Prostate gland (tissue), 2 donors: ENCODE measurements around the gene NMNAT2. TPM values are rescaled to one million over a fixed set of nuclear protein-coding genes. Genes with fewer than 3 reads are reported as not detected.

Source experiments
- DNase-seq: peaks from one replicate; pipeline ENCODE4 v3.0.0-alpha.2; 2019; ENCODE audit warnings: low spot score
- H3K27ac ChIP-seq, 2 donors: fragments of 200-600 bp; sonication (generic); 2 replicates each; pipeline ENCODE4 v1.5.1; 2017 to 2019
- H3K27me3 ChIP-seq: fragments of 200-600 bp; sonication (generic); replicated peaks from 2 replicates; pipeline ENCODE4 v1.5.1; 2019; ENCODE audit not compliant: insufficient read depth
- H3K36me3 ChIP-seq, 2 donors: fragments of 200-600 bp; sonication (generic); 1 replicate in 1 of 2; 2 replicates in 1 of 2; pipeline versions ENCODE4 v1.5.1 to v1.8.1; 2017 to 2019
- H3K4me1 ChIP-seq: fragments of 200-600 bp; sonication (generic); replicated peaks from 2 replicates; pipeline ENCODE4 v1.5.1; 2019
- H3K4me3 ChIP-seq, 2 donors: fragments of 200-600 bp; sonication (generic); 2 replicates each; pipeline ENCODE4 v1.5.1; 2017 to 2019
- H3K9me3 ChIP-seq: fragments of 200-600 bp; sonication (generic); 2 replicates; pipeline ENCODE4 v1.5.1; 2017
- POLR2A ChIP-seq: fragments of 450-650 bp; IDR thresholded peaks from one replicate; pipeline ENCODE4 v1.6.1; 2016; ENCODE audit warnings: antibody characterized with exemption, mild to moderate bottlenecking
- POLR2AphosphoS5 ChIP-seq: sonication (generic); formaldehyde crosslinking; IDR thresholded peaks from one replicate; pipeline ENCODE4 v1.6.1; 2017; ENCODE audit warnings: antibody characterized with exemption
- WGBS: methylation state at CpG from one replicate; pipeline ENCODE4 v1.1.5; 2018; 5-methylcytosine and 5-hydroxymethylcytosine counted together
- intact Hi-C: fragments of 100-400 bp; cut with DNase I; formaldehyde crosslinking; loops from one replicate; pipeline ENCODE4 v1.14.2; 2022
- total RNA-seq, 2 donors: library from RNA; depleted of rRNA; stranded (reverse); fragments of >200 nt; gene quantifications; one replicate each; pipeline ENCODE4 v1.1.0, GENCODE V29; 2016
- TF ChIP-seq, protein P1 (sequence below), 4 experiments: fragments of 200-600 bp in 2 of 4; fragments of 450-650 bp in 2 of 4; sonication (generic) in 2 of 4; IDR thresholded peaks; 1 replicate in 3 of 4; 2 replicates in 1 of 4; pipeline ENCODE4 v1.5.1; 2016 to 2019; ENCODE audit warnings: antibody characterized with exemption in 4 of 4, mild to moderate bottlenecking in 2 of 4, moderate library complexity in 2 of 4

Gene NMNAT2
- total RNA-seq: 10 to 100 TPM in 1 of 2 donors, under 1 TPM in 1; 0.27 to 41.0 TPM

- DNase-seq: no peak
- WGBS: 2% methylated on average over 44 of the region's 45 CpGs
- no peaks in the 10 kb centered on the region for H3K9me3 ChIP-seq
- H3K4me3 ChIP-seq: peak within 1 kb of the TSS in 1 of 2 donors; percentile 9
- H3K27ac ChIP-seq: no peak within 1 kb of the TSS
- H3K4me1 ChIP-seq: peaks cover 6% of the 10 kb centered on the region
- no peaks in the 10 kb centered on the region for H3K36me3 ChIP-seq
- TF ChIP-seq, protein P1, sequence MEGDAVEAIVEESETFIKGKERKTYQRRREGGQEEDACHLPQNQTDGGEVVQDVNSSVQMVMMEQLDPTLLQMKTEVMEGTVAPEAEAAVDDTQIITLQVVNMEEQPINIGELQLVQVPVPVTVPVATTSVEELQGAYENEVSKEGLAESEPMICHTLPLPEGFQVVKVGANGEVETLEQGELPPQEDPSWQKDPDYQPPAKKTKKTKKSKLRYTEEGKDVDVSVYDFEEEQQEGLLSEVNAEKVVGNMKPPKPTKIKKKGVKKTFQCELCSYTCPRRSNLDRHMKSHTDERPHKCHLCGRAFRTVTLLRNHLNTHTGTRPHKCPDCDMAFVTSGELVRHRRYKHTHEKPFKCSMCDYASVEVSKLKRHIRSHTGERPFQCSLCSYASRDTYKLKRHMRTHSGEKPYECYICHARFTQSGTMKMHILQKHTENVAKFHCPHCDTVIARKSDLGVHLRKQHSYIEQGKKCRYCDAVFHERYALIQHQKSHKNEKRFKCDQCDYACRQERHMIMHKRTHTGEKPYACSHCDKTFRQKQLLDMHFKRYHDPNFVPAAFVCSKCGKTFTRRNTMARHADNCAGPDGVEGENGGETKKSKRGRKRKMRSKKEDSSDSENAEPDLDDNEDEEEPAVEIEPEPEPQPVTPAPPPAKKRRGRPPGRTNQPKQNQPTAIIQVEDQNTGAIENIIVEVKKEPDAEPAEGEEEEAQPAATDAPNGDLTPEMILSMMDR (IDR thresholded peaks at IDR 0.05): no peak
- no peak for TF ChIP-seq POLR2A
- TF ChIP-seq POLR2AphosphoS5: no peak
- peaks cover 8% of the 10 kb centered on the region for H3K27me3 ChIP-seq
- intact Hi-C loops: no loop called here
Observed at GRCh38 chr1:183417772-183418491, at the start of gene NMNAT2. TSS of gene NMNAT2 (minus strand) at chr1:183418380. CDS start at chr1:183418267, 113 bp downstream.

GRCh38 chr1:183467687-183468086 is 49.5 kb upstream of the NMNAT2 start:
- TF ChIP-seq POLR2AphosphoS5: no peak
- no peak for TF ChIP-seq POLR2A
- TF ChIP-seq, protein P1 (IDR thresholded peaks at IDR 0.05): no peak
- Histone ChIP-seq H3K4me1 (no peaks in the 10 kb centered on the region), H3K9me3 (no peaks in the 10 kb centered on the region), H3K27ac (no peak overlapping the region), H3K27me3 (no peaks in the 10 kb centered on the region), H3K36me3 (no peaks in the 10 kb centered on the region), H3K4me3 (no peak overlapping the region)
- WGBS: 82% methylated on average over 1 of the region's 1 CpG
- no peak for DNase-seq
- intact Hi-C loops: no loop called here

GRCh38 chr1:183466781-183467180 is 48.6 kb upstream of the NMNAT2 start:
- Histone ChIP-seq H3K36me3 (no peaks in the 10 kb centered on the region), H3K4me1 (no peaks in the 10 kb centered on the region), H3K27ac (no peak overlapping the region), H3K27me3 (no peaks in the 10 kb centered on the region), H3K4me3 (no peak overlapping the region), H3K9me3 (no peaks in the 10 kb centered on the region)
- intact Hi-C loops: no loop called here
- 58% methylated on average over 2 of the region's 2 CpGs for WGBS
- TF ChIP-seq POLR2A (no peak), POLR2AphosphoS5 (no peak)
- TF ChIP-seq, protein P1 (IDR thresholded peaks at IDR 0.05): no peak
- no peak for DNase-seq

DNA sequence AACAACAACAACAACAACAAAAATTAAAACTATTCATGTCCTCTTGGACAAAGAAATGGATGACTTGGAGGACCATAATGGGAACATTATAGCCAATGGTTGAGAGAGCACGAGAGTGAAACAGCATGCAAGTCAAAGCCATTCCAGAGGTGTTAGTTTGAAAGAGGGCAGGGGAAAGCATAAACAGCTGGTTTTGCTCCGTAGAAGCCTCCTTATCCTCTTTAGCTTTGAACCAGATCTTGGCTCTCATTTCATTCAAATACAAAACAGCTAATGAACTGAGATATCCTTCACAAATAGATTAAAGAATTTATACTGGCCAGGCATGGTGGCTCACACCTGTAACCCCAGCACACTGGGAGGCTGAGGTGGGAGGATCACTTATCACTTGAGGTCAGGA is 45.4 kb upstream of the NMNAT2 start:
- no peak overlapping the region for H3K4me3 ChIP-seq
- WGBS: 74% methylated on average over 2 of the region's 2 CpGs

More for the DNA sequence above, 45.4 kb upstream of the NMNAT2 start:
- H3K27ac ChIP-seq: no peak overlapping the region
- intact Hi-C loops: no loop called here
- no peaks in the 10 kb centered on the region for H3K36me3 ChIP-seq
- no peaks in the 10 kb centered on the region for H3K4me1 ChIP-seq
- DNase-seq: no peak
- no peaks in the 10 kb centered on the region for H3K9me3 ChIP-seq
- H3K27me3 ChIP-seq: no peaks in the 10 kb centered on the region
- TF ChIP-seq, protein P1 (IDR thresholded peaks at IDR 0.05): no peak
- TF ChIP-seq POLR2AphosphoS5 (no peak), POLR2A (no peak)
